BE2C (cell line): Measurements from ENCODE around the gene TASP1.
"Not testable (repeated sequence)": the region's sequence is repeated elsewhere in the genome, so short reads cannot be mapped to it uniquely, and the experiment has no call there.

Source experiments
- DNase-seq: peaks from one replicate; pipeline ENCODE4 v3.0.0-alpha.2; 2020
- H3K27me3 ChIP-seq: fragments of 250-450 bp; sonication (Bioruptor Pico); 2 replicates; pipeline ENCODE4 v1.5.1; 2020; ENCODE audit warnings: mild to moderate bottlenecking
- H3K36me3 ChIP-seq: fragments of 250-450 bp; sonication (Bioruptor Pico); 2 replicates; pipeline ENCODE4 v1.5.1; 2020; ENCODE audit warnings: mild to moderate bottlenecking
- H3K4me1 ChIP-seq: fragments of 250-450 bp; sonication (Bioruptor Pico); 2 replicates; pipeline ENCODE4 v1.5.1; 2020
- H3K4me3 ChIP-seq: 2 replicates; pipeline ENCODE4 v1.5.1; 2011; ENCODE audit warnings: low read depth, low read length
- H3K9me3 ChIP-seq: fragments of 250-450 bp; sonication (Bioruptor Pico); 2 replicates; pipeline ENCODE4 v1.5.1; 2020
- TF ChIP-seq, protein P1 (sequence below): IDR thresholded peaks from 2 replicates; pipeline ENCODE4 v1.5.1; 2012; ENCODE audit warnings: mild to moderate bottlenecking, low read depth, low read length

Gene TASP1

GRCh38 chr20:13613917-13614316 lies 24.8 kb downstream of the TASP1 start:
- Histone ChIP-seq H3K4me3 (no peak overlapping the region), H3K4me1 (peaks cover 13% of the 10 kb centered on the region), H3K36me3 (no peaks in the 10 kb centered on the region; the same call in none of the 2 replicates), H3K27me3 (no peaks in the 10 kb centered on the region), H3K9me3 (no peaks in the 10 kb centered on the region)
- TF ChIP-seq, protein P1, sequence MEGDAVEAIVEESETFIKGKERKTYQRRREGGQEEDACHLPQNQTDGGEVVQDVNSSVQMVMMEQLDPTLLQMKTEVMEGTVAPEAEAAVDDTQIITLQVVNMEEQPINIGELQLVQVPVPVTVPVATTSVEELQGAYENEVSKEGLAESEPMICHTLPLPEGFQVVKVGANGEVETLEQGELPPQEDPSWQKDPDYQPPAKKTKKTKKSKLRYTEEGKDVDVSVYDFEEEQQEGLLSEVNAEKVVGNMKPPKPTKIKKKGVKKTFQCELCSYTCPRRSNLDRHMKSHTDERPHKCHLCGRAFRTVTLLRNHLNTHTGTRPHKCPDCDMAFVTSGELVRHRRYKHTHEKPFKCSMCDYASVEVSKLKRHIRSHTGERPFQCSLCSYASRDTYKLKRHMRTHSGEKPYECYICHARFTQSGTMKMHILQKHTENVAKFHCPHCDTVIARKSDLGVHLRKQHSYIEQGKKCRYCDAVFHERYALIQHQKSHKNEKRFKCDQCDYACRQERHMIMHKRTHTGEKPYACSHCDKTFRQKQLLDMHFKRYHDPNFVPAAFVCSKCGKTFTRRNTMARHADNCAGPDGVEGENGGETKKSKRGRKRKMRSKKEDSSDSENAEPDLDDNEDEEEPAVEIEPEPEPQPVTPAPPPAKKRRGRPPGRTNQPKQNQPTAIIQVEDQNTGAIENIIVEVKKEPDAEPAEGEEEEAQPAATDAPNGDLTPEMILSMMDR: no peak
- no peak for DNase-seq

DNA sequence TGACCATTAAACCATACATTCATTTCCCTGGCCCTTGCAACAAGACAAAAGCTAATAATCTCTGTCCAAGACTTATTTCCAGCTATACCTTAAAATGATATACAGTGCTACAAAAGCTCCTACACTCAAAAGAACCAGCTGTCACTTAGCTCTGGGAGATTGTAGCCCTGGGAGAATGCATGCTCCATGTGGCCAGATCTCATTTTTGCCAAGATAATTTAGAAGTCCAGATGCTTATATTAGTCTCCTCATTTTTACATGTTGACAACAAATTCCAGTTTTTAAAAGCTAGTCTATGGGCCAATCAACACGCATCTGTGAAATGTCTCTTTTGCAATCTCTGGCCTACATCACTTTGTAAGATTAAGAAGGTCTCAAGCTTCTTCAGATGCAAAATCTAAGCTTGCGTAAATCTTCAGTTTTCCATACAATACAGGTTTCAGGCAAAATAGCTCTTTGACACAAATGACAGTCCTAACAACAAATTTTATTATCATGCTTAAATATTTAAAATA lies 27.1 kb downstream of the TASP1 start:
- no peaks in the 10 kb centered on the region for H3K27me3 ChIP-seq
- TF ChIP-seq, protein P1: no peak
- H3K36me3 ChIP-seq: no peaks in the 10 kb centered on the region; the same call in none of the 2 replicates
- no peaks in the 10 kb centered on the region for H3K9me3 ChIP-seq
- H3K4me3 ChIP-seq: no peak overlapping the region
- no peak for DNase-seq
- H3K4me1 ChIP-seq: 0 out of 2 replicates have a peak, but pooled peaks cover 6% of the 10 kb centered on the region

DNA sequence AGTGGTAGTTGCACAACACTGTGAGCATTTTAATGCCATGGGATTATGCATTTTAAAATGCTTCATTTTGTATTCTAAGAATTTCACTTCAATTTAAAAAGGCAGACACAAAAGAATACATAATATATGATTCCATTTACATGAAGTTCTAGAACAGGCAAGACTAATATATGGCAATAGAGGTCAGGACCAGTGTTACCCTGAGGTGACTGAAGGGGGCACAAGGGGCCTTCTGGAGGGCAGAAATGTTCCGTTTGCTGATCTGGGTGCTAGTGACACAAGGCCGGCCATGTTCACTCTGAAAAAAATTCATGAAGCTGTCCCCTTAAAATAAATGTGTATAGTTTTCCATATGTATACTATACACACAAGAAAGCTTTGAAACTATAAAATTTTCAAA lies 28.5 kb downstream of the TASP1 start:
- H3K4me3 ChIP-seq: no peak overlapping the region
- TF ChIP-seq, protein P1: peak; percentile 62

DNA sequence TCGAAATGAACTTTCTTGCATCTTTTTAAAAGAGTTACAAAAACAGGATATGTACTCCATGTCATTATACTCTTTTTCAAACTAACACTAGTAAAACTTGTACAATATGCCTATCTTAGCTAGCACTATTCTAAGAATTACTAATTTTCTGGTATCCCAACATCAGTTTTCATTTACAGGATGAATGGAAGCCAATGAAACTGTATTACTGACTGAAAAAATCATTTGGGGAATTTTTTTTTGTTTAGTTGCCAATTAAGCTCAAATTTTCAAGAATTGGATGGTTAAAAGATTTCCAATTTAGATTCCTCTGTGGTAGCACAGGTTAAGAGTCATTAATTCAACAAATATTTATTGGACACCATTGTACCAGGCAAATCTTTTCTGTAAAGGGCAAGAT lies 30.7 kb downstream of the TASP1 start:
- H3K9me3 ChIP-seq: no peaks in the 10 kb centered on the region
- TF ChIP-seq, protein P1: no peak

More for the DNA sequence above, 28.5 kb downstream of the TASP1 start:
- Histone ChIP-seq H3K27me3 (no peaks in the 10 kb centered on the region), H3K4me1 (no peaks in the 10 kb centered on the region), H3K9me3 (no peaks in the 10 kb centered on the region), H3K36me3 (no peaks in the 10 kb centered on the region; the same call in none of the 2 replicates)
- DNase-seq: peak; percentile 34

GRCh38 chr20:13593423-13593822 lies 45.3 kb downstream of the TASP1 start:
- not testable (repeated sequence) for H3K4me1 ChIP-seq, H3K9me3 ChIP-seq, H3K36me3 ChIP-seq, H3K27me3 ChIP-seq, H3K4me3 ChIP-seq, DNase-seq

More for the DNA sequence above, 30.7 kb downstream of the TASP1 start:
- no peak for DNase-seq
- H3K36me3 ChIP-seq: no peaks in the 10 kb centered on the region; the same call in none of the 2 replicates
- H3K4me3 ChIP-seq: no peak overlapping the region
- H3K27me3 ChIP-seq: no peaks in the 10 kb centered on the region
- no peaks in the 10 kb centered on the region for H3K4me1 ChIP-seq

- DNase-seq: no peak
- no peak overlapping the region for H3K4me3 ChIP-seq
- no peaks in the 10 kb centered on the region for H3K27me3 ChIP-seq
- H3K9me3 ChIP-seq: no peaks in the 10 kb centered on the region
- no peaks in the 10 kb centered on the region for H3K4me1 ChIP-seq
- H3K36me3 ChIP-seq: peaks cover 7% of the 10 kb centered on the region
- TF ChIP-seq, protein P1: no peak
Observed at GRCh38 chr20:13588049-13588448, 50.7 kb downstream of the TASP1 start.
